Kidney tubule cell (primary cell): Measurements from ENCODE around the gene SMARCAL1.

Experiments
- DNase-seq: peaks from one replicate; pipeline ENCODE4 v3.0.0-alpha.2; 2018; ENCODE audit warnings: low spot score

Gene SMARCAL1

GRCh38 chr2:216477283-216478035, 65.2 kb downstream of the SMARCAL1 start:
- peak; percentile 5 for DNase-seq

GRCh38 chr2:216478151-216478550, 65.9 kb downstream of the SMARCAL1 start:
- peak; percentile 89 for DNase-seq

- no peak for DNase-seq
Measured at GRCh38 chr2:216478791-216479190, 66.5 kb downstream of the SMARCAL1 start.

- no peak for DNase-seq
Measured at GRCh38 chr2:216480221-216480620, 67.9 kb downstream of the SMARCAL1 start.

- no peak for DNase-seq
Measured at GRCh38 chr2:216482640-216483039, 70.4 kb downstream of the SMARCAL1 start.

GRCh38 chr2:216485237-216485636, 73.0 kb downstream of the SMARCAL1 start:
- DNase-seq: no peak

GRCh38 chr2:216485745-216486144, 73.5 kb downstream of the SMARCAL1 start:
- DNase-seq: no peak

GRCh38 chr2:216486271-216486670, 74.0 kb downstream of the SMARCAL1 start:
- DNase-seq: no peak

GRCh38 chr2:216486708-216487107, 74.4 kb downstream of the SMARCAL1 start:
- no peak for DNase-seq

GRCh38 chr2:216490061-216490460, 77.8 kb downstream of the SMARCAL1 start:
- DNase-seq: peak; percentile 55

GRCh38 chr2:216491793-216492596, 79.7 kb downstream of the SMARCAL1 start:
- DNase-seq: no peak

GRCh38 chr2:216492597-216493333, 80.5 kb downstream of the SMARCAL1 start:
- DNase-seq: peak; percentile 90

GRCh38 chr2:216493334-216493685, 81.0 kb downstream of the SMARCAL1 start:
- DNase-seq: no peak

- DNase-seq: no peak
Measured at GRCh38 chr2:216495656-216496055, 83.4 kb downstream of the SMARCAL1 start.

GRCh38 chr2:216497382-216498069, 85.2 kb downstream of the SMARCAL1 start:
- no peak for DNase-seq

GRCh38 chr2:216498070-216498378, 85.7 kb downstream of the SMARCAL1 start:
- DNase-seq: no peak

- peak; percentile 96 for DNase-seq
Measured at GRCh38 chr2:216498379-216499352, 86.4 kb downstream of the SMARCAL1 start, which contains the start of gene RPL37A. TSS of gene RPL37A (plus strand) at chr2:216498844. CDS start at chr2:216498875, 31 bp downstream.

- no peak for DNase-seq
Measured at GRCh38 chr2:216499641-216500218, 87.4 kb downstream of the SMARCAL1 start.

- DNase-seq: no peak
Measured at GRCh38 chr2:216500572-216500971, 88.3 kb downstream of the SMARCAL1 start.

GRCh38 chr2:216501854-216502253, 89.6 kb downstream of the SMARCAL1 start:
- no peak for DNase-seq
